Dedifferentiated amniotic fluid mesenchymal stem cell (primary cell): ENCODE results near the gene KTN1.

Experiments used
- DNase-seq: peaks from one replicate; pipeline ENCODE4 v3.0.0-alpha.2; 2016; ENCODE audit errors: extremely low spot score

The KTN1 gene

GRCh38 chr14:55579724-55580469 is at the start of gene KTN1:
KTN1 (plus strand) TSS chr14:55580207; CDS start chr14:55612049, 31,842 bp downstream.
- peak; percentile 51 for DNase-seq

GRCh38 chr14:55530464-55530863 is 49.5 kb upstream of the KTN1 start:
- DNase-seq = no peak

- no peak for DNase-seq
Measured at GRCh38 chr14:55532645-55533344, 47.2 kb upstream of the KTN1 start.

- DNase-seq = no peak
Measured at GRCh38 chr14:55533960-55534359, 46.0 kb upstream of the KTN1 start.

- no peak for DNase-seq
Measured at GRCh38 chr14:55535516-55536203, 44.3 kb upstream of the KTN1 start.

- no peak for DNase-seq
Measured at GRCh38 chr14:55536204-55536708, 43.8 kb upstream of the KTN1 start.

- DNase-seq = no peak
Measured at GRCh38 chr14:55537782-55538181, 42.2 kb upstream of the KTN1 start.

GRCh38 chr14:55539975-55540374 is 40.0 kb upstream of the KTN1 start:
- DNase-seq = no peak

GRCh38 chr14:55540847-55541773 is 38.9 kb upstream of the KTN1 start:
- DNase-seq = no peak

- DNase-seq = no peak
Measured at GRCh38 chr14:55545779-55546178, 34.2 kb upstream of the KTN1 start.

GRCh38 chr14:55546212-55546874 is 33.7 kb upstream of the KTN1 start:
- no peak for DNase-seq

GRCh38 chr14:55547650-55548315 is 32.2 kb upstream of the KTN1 start:
- DNase-seq = no peak

GRCh38 chr14:55553791-55554190 is 26.2 kb upstream of the KTN1 start:
- DNase-seq = no peak

- DNase-seq = peak; percentile 91
Measured at GRCh38 chr14:55556929-55557623, 22.9 kb upstream of the KTN1 start.

- no peak for DNase-seq
Measured at GRCh38 chr14:55562135-55562534, 17.9 kb upstream of the KTN1 start.

GRCh38 chr14:55568618-55569017 is 11.4 kb upstream of the KTN1 start:
- DNase-seq = no peak

GRCh38 chr14:55571125-55571889 is 8.7 kb upstream of the KTN1 start:
- DNase-seq = no peak

GRCh38 chr14:55572578-55572977 is 7.4 kb upstream of the KTN1 start:
- no peak for DNase-seq

- DNase-seq = no peak
Measured at GRCh38 chr14:55574988-55575387, 5.0 kb upstream of the KTN1 start.
